HG03097 (cell line): ENCODE results near the gene MB.
"Not testable (repeated sequence)": the region's sequence is repeated elsewhere in the genome, so short reads cannot be mapped to it uniquely, and the experiment has no call there.

Source experiments
- ATAC-seq: cut with Tn5 transposase; IDR thresholded peaks from one replicate; pipeline ENCODE4 v1.9.1; 2021; ENCODE audit not compliant: unreplicated experiment, low FRiP score

The MB gene

GRCh38 chr22:35638410-35638809, 21.3 kb upstream of the MB start:
- no peak for ATAC-seq

- no peak for ATAC-seq
These were observed 20.9 kb upstream of the MB start for GRCh38 chr22:35638001-35638400.

GRCh38 chr22:35637254-35637653, 20.1 kb upstream of the MB start:
- no peak for ATAC-seq

- no peak for ATAC-seq
These were observed 17.9 kb upstream of the MB start for GRCh38 chr22:35634943-35635540.

- ATAC-seq, result no peak
These were observed 16.9 kb upstream of the MB start for GRCh38 chr22:35634015-35634414.

GRCh38 chr22:35633520-35633919, 16.4 kb upstream of the MB start:
- no peak for ATAC-seq

GRCh38 chr22:35632935-35633334, 15.8 kb upstream of the MB start:
- no peak for ATAC-seq

- no peak for ATAC-seq
These were observed 14.5 kb upstream of the MB start for GRCh38 chr22:35631597-35631996.

- no peak for ATAC-seq
These were observed 13.8 kb upstream of the MB start for GRCh38 chr22:35630891-35631290.

- ATAC-seq, result no peak
These were observed 13.3 kb upstream of the MB start for GRCh38 chr22:35630387-35630793.

GRCh38 chr22:35629406-35630216, 12.5 kb upstream of the MB start:
- ATAC-seq, result no peak

- ATAC-seq, result no peak
These were observed 11.6 kb upstream of the MB start for GRCh38 chr22:35628732-35629131.

GRCh38 chr22:35627267-35628041, 10.3 kb upstream of the MB start:
- ATAC-seq, result no peak

- no peak for ATAC-seq
These were observed 8.8 kb upstream of the MB start for GRCh38 chr22:35625763-35626432.

- ATAC-seq, result no peak
These were observed 7.4 kb upstream of the MB start for GRCh38 chr22:35624547-35624946.

GRCh38 chr22:35623885-35624284, 6.8 kb upstream of the MB start:
- not testable (repeated sequence) for ATAC-seq

GRCh38 chr22:35622191-35622913, 5.2 kb upstream of the MB start:
- ATAC-seq, result no peak

GRCh38 chr22:35621451-35621850, 4.3 kb upstream of the MB start:
- no peak for ATAC-seq

GRCh38 chr22:35620624-35621251, 3.6 kb upstream of the MB start:
- ATAC-seq, result no peak
